ENCODE data around the gene FAM180A.

DNA sequence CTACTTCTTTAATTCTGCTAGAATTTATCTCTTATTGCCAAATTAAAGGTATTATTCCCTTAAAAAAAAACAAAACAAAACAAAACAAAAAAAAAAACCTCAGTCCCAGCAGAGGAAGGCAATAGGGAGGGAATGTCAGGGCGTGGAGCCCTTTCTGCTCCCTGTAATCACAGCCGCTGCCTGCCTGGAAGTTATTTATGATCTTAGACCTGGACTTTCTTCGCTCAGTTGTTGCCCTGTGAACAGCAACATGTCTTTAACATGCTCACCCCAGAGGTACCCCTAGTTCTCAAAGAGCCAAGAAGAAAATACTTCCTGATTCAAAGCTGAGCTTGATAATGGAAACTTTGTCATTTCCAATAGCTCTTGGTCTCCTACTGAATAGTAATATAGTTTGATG is 7.7 kb downstream of the FAM180A start:
- TF ChIP-seq, protein P1, sequence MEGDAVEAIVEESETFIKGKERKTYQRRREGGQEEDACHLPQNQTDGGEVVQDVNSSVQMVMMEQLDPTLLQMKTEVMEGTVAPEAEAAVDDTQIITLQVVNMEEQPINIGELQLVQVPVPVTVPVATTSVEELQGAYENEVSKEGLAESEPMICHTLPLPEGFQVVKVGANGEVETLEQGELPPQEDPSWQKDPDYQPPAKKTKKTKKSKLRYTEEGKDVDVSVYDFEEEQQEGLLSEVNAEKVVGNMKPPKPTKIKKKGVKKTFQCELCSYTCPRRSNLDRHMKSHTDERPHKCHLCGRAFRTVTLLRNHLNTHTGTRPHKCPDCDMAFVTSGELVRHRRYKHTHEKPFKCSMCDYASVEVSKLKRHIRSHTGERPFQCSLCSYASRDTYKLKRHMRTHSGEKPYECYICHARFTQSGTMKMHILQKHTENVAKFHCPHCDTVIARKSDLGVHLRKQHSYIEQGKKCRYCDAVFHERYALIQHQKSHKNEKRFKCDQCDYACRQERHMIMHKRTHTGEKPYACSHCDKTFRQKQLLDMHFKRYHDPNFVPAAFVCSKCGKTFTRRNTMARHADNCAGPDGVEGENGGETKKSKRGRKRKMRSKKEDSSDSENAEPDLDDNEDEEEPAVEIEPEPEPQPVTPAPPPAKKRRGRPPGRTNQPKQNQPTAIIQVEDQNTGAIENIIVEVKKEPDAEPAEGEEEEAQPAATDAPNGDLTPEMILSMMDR (IDR thresholded peaks at IDR 0.05; ENCODE audit: low read depth, low read length): no peak
- no peak for TF ChIP-seq EZH2phosphoT487 (IDR thresholded peaks at IDR 0.05; ENCODE audit: low read depth)

Data from OCI-LY3 (cell line).